HCT116 (cell line): Measurements from ENCODE around the gene DDAH1. TPM values are rescaled to one million over a fixed set of nuclear protein-coding genes. Genes with fewer than 3 reads are reported as not detected.
"Not testable (repeated sequence)": the region's sequence is repeated elsewhere in the genome, so short reads cannot be mapped to it uniquely, and the experiment has no call there.

Source experiments
- ATAC-seq: fragments of 200-7000 bp; cut with Tn5 transposase; 2 replicates; pipeline ENCODE4 v1.9.1; 2020; ENCODE audit warnings: mild to moderate bottlenecking, moderate library complexity
- BruUV-seq: library from RNA; stranded (reverse); fragments of 400-500 nt; replicated peaks from 2 replicates; lab custom pipeline; 2021; lab: Mats Ljungman, UMichigan
- CTCF ChIA-PET: fragments of 300-600 bp; sonication (Branson Sonifier 250); formaldehyde crosslinking; loops from one replicate; lab custom pipeline; 2021; ENCODE audit warnings: antibody characterized with exemption; lab: Charles Lee
- POLR2A ChIA-PET: fragments of 300-600, 350-600 bp; sonication (Branson Sonifier 250); formaldehyde crosslinking; loops from one replicate; lab custom pipeline; 2021; ENCODE audit warnings: antibody characterized with exemption; lab: Charles Lee
- RAD21 ChIA-PET, 2 experiments: fragments of 300-600 bp; sonication (Branson Sonifier 250); formaldehyde crosslinking; loops; one replicate each; lab custom pipeline; 2023; ENCODE audit warnings: low total read pairs in 2 of 2; ENCODE audit not compliant: uncharacterized antibody in 2 of 2, unreplicated experiment in 2 of 2, low non-redundant PET in 1 of 2; lab: Charles Lee
- DNase-seq: peaks from one replicate; pipeline ENCODE4 v3.0.0-alpha.2; 2010; ENCODE audit warnings: low read depth, low spot score
- H2AFZ ChIP-seq: fragments of 200-600 bp; shearing (Covaris generic), sonication (generic); 2 replicates; pipeline ENCODE4 v1.6.1; 2017; ENCODE audit warnings: low read depth, mixed run types, mixed read lengths, antibody characterized with exemption, low read length; ENCODE audit not compliant: poor library complexity, severe bottlenecking
- H3K27ac ChIP-seq: 2 replicates; pipeline ENCODE4 v1.5.1; 2012; ENCODE audit warnings: low read depth, low read length
- H3K27me3 ChIP-seq: fragments of 200-600 bp; sonication (generic); 2 replicates; pipeline ENCODE4 v1.6.1; 2016; ENCODE audit warnings: mixed run types, low read length, mixed read lengths; ENCODE audit not compliant: insufficient read depth
- H3K36me3 ChIP-seq, 2 experiments: fragments of 200-500 bp in 1 of 2; fragments of 200-600 bp in 1 of 2; sonication (Bioruptor generic) in 1 of 2; sonication (generic) in 1 of 2; 2 replicates each; pipeline versions ENCODE4 v1.5.1 to v1.6.1; 2014 to 2016; ENCODE audit warnings: low read length in 2 of 2, inconsistent platforms in 1 of 2, mixed read lengths in 1 of 2, mixed run types in 1 of 2; ENCODE audit not compliant: insufficient read depth in 2 of 2, control insufficient read depth in 1 of 2
- H3K4me1 ChIP-seq, 2 experiments: fragments of 200-600 bp in 1 of 2; sonication (generic) in 1 of 2; 2 replicates each; pipeline versions ENCODE4 v1.5.1 to v1.6.1; 2012 to 2017; ENCODE audit warnings: low read length in 2 of 2, inconsistent platforms in 1 of 2, mild to moderate bottlenecking in 1 of 2, mixed read lengths in 1 of 2, mixed run types in 1 of 2, moderate library complexity in 1 of 2; ENCODE audit not compliant: insufficient read depth in 2 of 2, control insufficient read depth in 1 of 2
- H3K4me2 ChIP-seq: fragments of 200-600 bp; sonication (generic); 2 replicates; pipeline ENCODE4 v1.6.1; 2017; ENCODE audit warnings: mixed run types, low read length, mixed read lengths
- H3K4me3 ChIP-seq, 2 experiments: fragments of 200-600 bp in 1 of 2; sonication (generic) in 1 of 2; replicated peaks in 1 of 2; 2 replicates each; pipeline ENCODE4 v1.5.1; 2011 to 2016; ENCODE audit warnings: low read length in 2 of 2, control low read depth in 1 of 2, low read depth in 1 of 2, mild to moderate bottlenecking in 1 of 2, mixed read lengths in 1 of 2, mixed run types in 1 of 2
- H3K79me2 ChIP-seq: fragments of 200-600 bp; sonication (generic); 2 replicates; pipeline ENCODE4 v1.6.1; 2017; ENCODE audit warnings: mild to moderate bottlenecking, mixed run types, low read length, moderate library complexity, mixed read lengths; ENCODE audit not compliant: insufficient read depth
- H3K9ac ChIP-seq: fragments of 200-600 bp; sonication (generic); 2 replicates; pipeline ENCODE4 v1.6.1; 2016; ENCODE audit warnings: low read length, mixed read lengths
- H3K9me2 ChIP-seq: fragments of 200-600 bp; sonication (generic), shearing (Covaris generic); 2 replicates; pipeline ENCODE4 v1.6.1; 2017; ENCODE audit warnings: mixed run types, mild to moderate bottlenecking, moderate library complexity; ENCODE audit not compliant: insufficient read depth
- H3K9me3 ChIP-seq, 2 experiments: fragments of 200-500 bp in 1 of 2; fragments of 200-600 bp in 1 of 2; sonication (Bioruptor generic) in 1 of 2; sonication (generic) in 1 of 2; 2 replicates each; pipeline ENCODE4 v1.6.1; 2014 to 2017; ENCODE audit warnings: low read length in 2 of 2, mixed read lengths in 2 of 2, inconsistent platforms in 1 of 2, low read depth in 1 of 2, mild to moderate bottlenecking in 1 of 2, mixed run types in 1 of 2, moderate library complexity in 1 of 2; ENCODE audit not compliant: control insufficient read depth in 1 of 2, insufficient read depth in 1 of 2
- H4K20me1 ChIP-seq: fragments of 200-600 bp; sonication (generic), shearing (Covaris generic); 2 replicates; pipeline ENCODE4 v1.6.1; 2017; ENCODE audit warnings: mixed run types, mild to moderate bottlenecking, moderate library complexity; ENCODE audit not compliant: insufficient read depth
- CEBPB ChIP-seq: IDR thresholded peaks from 2 replicates; pipeline ENCODE4 v1.6.1; 2012; ENCODE audit warnings: low read depth
- EGR1 ChIP-seq: IDR thresholded peaks from 2 replicates; pipeline ENCODE4 v1.6.1; 2012; ENCODE audit warnings: low read depth
- ELF1 ChIP-seq: IDR thresholded peaks from 2 replicates; pipeline ENCODE4 v1.6.1; 2012; ENCODE audit warnings: low read depth, borderline replicate concordance
- EZH2phosphoT487 ChIP-seq: fragments of 200-600 bp; IDR thresholded peaks from 2 replicates; pipeline ENCODE4 v1.6.1; 2018; ENCODE audit warnings: antibody characterized with exemption, borderline replicate concordance
- FOSL1 ChIP-seq: IDR thresholded peaks from 2 replicates; pipeline ENCODE4 v1.6.1; 2012; ENCODE audit warnings: low read depth
- JUND ChIP-seq: IDR thresholded peaks from 2 replicates; pipeline ENCODE4 v1.6.1; 2012
- POLR2A ChIP-seq: IDR thresholded peaks from 2 replicates; pipeline ENCODE4 v1.7.0; 2011; ENCODE audit warnings: borderline replicate concordance; ENCODE audit not compliant: insufficient read depth, insufficient read length; ENCODE audit errors: extremely low read depth
- SRF ChIP-seq: IDR thresholded peaks from 2 replicates; pipeline ENCODE4 v1.6.1; 2012; ENCODE audit warnings: low read depth
- TCF7L2 ChIP-seq: IDR thresholded peaks from 2 replicates; pipeline ENCODE4 v1.7.0; 2011; ENCODE audit warnings: borderline replicate concordance, inconsistent platforms; ENCODE audit not compliant: insufficient read depth, insufficient read length; ENCODE audit errors: extremely low read depth
- YY1 ChIP-seq: IDR thresholded peaks from 2 replicates; pipeline ENCODE4 v1.6.1; 2011; ENCODE audit warnings: low read length, low read depth, moderate library complexity, mild to moderate bottlenecking; ENCODE audit not compliant: insufficient replicate concordance; ENCODE audit errors: extremely low read depth
- ZNF274 ChIP-seq: fragments of 200-500 bp; sonication (Bioruptor generic); IDR thresholded peaks from 2 replicates; pipeline ENCODE4 v1.6.1; 2014; ENCODE audit warnings: mild to moderate bottlenecking, low read depth, low read length, inconsistent platforms
- intact Hi-C: fragments of 100-400 bp; cut with micrococcal nuclease; formaldehyde crosslinking; loops from 2 replicates; pipeline ENCODE4 v1.10.0; 2022
- total RNA-seq: library from RNA; stranded (reverse); gene quantifications from one replicate; pipeline ENCODE4 v1.2.1, GENCODE V29; 2021; ENCODE audit not compliant: unreplicated experiment
- TF ChIP-seq, protein P1 (sequence below): IDR thresholded peaks from 2 replicates; pipeline ENCODE4 v1.6.1; 2012

DDAH1 gene
- total RNA-seq, 1 experiment from 2014 or later = 16.6 TPM

- peaks cover 13% of the 10 kb centered on the region in 2 experiments for H3K4me1 ChIP-seq
- ATAC-seq = no peak
- CTCF ChIA-PET = no interaction called here
- POLR2A ChIA-PET = no interaction called here
- no TSS peak for BruUV-seq
- H3K36me3 ChIP-seq = no peaks in the 10 kb centered on the region
- no peak for DNase-seq
- no peaks in the 10 kb centered on the region for H4K20me1 ChIP-seq
- no peak overlapping the region for H3K4me2 ChIP-seq
- no peaks in the 10 kb centered on the region for H3K79me2 ChIP-seq
- H3K4me3 ChIP-seq = no peak overlapping the region
- no peak for TF ChIP-seq FOSL1
- TF ChIP-seq ELF1 = no peak
- no peak for TF ChIP-seq JUND
- TF ChIP-seq EGR1 = no peak
- TF ChIP-seq POLR2A = no peak
- TF ChIP-seq CEBPB = no peak
- no peak for TF ChIP-seq TCF7L2
- no peak for TF ChIP-seq YY1
- TF ChIP-seq, protein P1, sequence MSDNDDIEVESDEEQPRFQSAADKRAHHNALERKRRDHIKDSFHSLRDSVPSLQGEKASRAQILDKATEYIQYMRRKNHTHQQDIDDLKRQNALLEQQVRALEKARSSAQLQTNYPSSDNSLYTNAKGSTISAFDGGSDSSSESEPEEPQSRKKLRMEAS = no peak
- no peak for TF ChIP-seq EZH2phosphoT487
- TF ChIP-seq ZNF274 = no peak
- TF ChIP-seq SRF = no peak
- H3K27me3 ChIP-seq = no peaks in the 10 kb centered on the region
- H3K27ac ChIP-seq = no peak overlapping the region
- no peaks in the 10 kb centered on the region for H3K9me2 ChIP-seq
- H3K9ac ChIP-seq = no peak overlapping the region
- intact Hi-C loops = loop anchor here (10.0 kb wide), 1 partner anchor 157 kb away; no protein-coding TSS in a partner anchor
- no peak overlapping the region for H2AFZ ChIP-seq
- H3K9me3 ChIP-seq = no peaks in the 10 kb centered on the region
- RAD21 ChIA-PET = no interaction called here
Measured at GRCh38 chr1:85347908-85348307, 117.1 kb downstream of the DDAH1 start.

DNA sequence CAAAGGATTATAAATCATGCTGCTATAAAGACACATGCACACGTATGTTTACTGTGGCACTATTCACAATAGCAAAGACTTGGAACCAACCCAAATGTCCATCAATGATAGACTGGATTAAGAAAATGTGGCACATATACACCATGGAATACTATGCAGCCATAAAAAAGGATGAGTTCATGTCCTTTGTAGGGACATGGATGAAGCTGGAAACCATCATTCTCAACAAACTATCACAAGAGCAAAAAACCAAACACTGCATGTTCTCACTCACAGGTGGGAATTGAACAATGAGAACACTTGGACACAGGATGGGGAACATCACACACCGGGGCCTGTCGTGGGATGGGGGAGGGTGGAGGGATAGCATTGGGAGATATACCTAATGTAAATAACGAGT is 117.7 kb downstream of the DDAH1 start:
- H3K27ac ChIP-seq, H4K20me1 ChIP-seq, POLR2A ChIA-PET, H3K4me2 ChIP-seq, DNase-seq, RAD21 ChIA-PET, H3K79me2 ChIP-seq, ATAC-seq, H3K9me3 ChIP-seq, H3K36me3 ChIP-seq, H3K27me3 ChIP-seq, H3K9ac ChIP-seq, H3K4me3 ChIP-seq, H3K9me2 ChIP-seq, BruUV-seq, CTCF ChIA-PET, H2AFZ ChIP-seq: not testable (repeated sequence)
- peaks cover 13% of the 10 kb centered on the region in 2 experiments for H3K4me1 ChIP-seq
- intact Hi-C loops = loop anchor here (10.0 kb wide), 1 partner anchor 158 kb away; no protein-coding TSS in a partner anchor
